Lower lobe of right lung (tissue), 2 donors: ENCODE data around the gene NOP14. TPM values are rescaled to one million over a fixed set of nuclear protein-coding genes. Genes with fewer than 3 reads are reported as not detected.
"Not testable (repeated sequence)": the region's sequence is repeated elsewhere in the genome, so short reads cannot be mapped to it uniquely, and the experiment has no call there.

Experiments
- ATAC-seq, 2 donors: fragments of 200-7000 bp; cut with Tn5 transposase; one replicate each; pipeline ENCODE4 v1.9.1; 2020 to 2022; ENCODE audit warnings: mild to moderate bottlenecking in 2 of 2, moderate library complexity in 2 of 2
- DNase-seq: peaks from one replicate; pipeline ENCODE4 v3.0.0-alpha.2; 2020
- H3K27ac ChIP-seq: fragments of 200-600 bp; one replicate; pipeline ENCODE4 v1.8.0; 2022
- H3K27me3 ChIP-seq: fragments of 200-600 bp; one replicate; pipeline ENCODE4 v1.8.0; 2022; ENCODE audit warnings: low read depth
- H3K36me3 ChIP-seq: fragments of 200-600 bp; one replicate; pipeline ENCODE4 v1.8.0; 2022; ENCODE audit warnings: mild to moderate bottlenecking
- H3K4me1 ChIP-seq: fragments of 200-600 bp; one replicate; pipeline ENCODE4 v1.8.0; 2022
- H3K4me3 ChIP-seq: fragments of 200-600 bp; one replicate; pipeline ENCODE4 v1.8.0; 2022; ENCODE audit warnings: mild to moderate bottlenecking
- H3K9me3 ChIP-seq: fragments of 200-600 bp; one replicate; pipeline ENCODE4 v1.8.0; 2022
- intact Hi-C: fragments of 100-400 bp; cut with DNase I; formaldehyde crosslinking; loops from one replicate; pipeline ENCODE4 v1.11.0; 2022
- total RNA-seq: library from RNA; stranded (reverse); fragmentation: NEBNext Ultra II Directional; extraction: Animal tissue kit (Norgen Biotek cat#: 25700); gene quantifications from one replicate; pipeline ENCODE4 v1.2.1, GENCODE V29; 2021
- TF ChIP-seq, protein P1 (sequence below): fragments of 200-600 bp; IDR thresholded peaks from one replicate; pipeline ENCODE4 v1.8.0; 2022; ENCODE audit warnings: antibody characterized with exemption, mild to moderate bottlenecking
- donor health status: DM: no; HTN: yes; CAD: no; lungs with severe emphysema.

NOP14 gene
- total RNA-seq, 1 donor from 2014 or later: 20.7 TPM

- ATAC-seq: no peak
- H3K9me3 ChIP-seq: no peaks in the 10 kb centered on the region
- TF ChIP-seq, protein P1, sequence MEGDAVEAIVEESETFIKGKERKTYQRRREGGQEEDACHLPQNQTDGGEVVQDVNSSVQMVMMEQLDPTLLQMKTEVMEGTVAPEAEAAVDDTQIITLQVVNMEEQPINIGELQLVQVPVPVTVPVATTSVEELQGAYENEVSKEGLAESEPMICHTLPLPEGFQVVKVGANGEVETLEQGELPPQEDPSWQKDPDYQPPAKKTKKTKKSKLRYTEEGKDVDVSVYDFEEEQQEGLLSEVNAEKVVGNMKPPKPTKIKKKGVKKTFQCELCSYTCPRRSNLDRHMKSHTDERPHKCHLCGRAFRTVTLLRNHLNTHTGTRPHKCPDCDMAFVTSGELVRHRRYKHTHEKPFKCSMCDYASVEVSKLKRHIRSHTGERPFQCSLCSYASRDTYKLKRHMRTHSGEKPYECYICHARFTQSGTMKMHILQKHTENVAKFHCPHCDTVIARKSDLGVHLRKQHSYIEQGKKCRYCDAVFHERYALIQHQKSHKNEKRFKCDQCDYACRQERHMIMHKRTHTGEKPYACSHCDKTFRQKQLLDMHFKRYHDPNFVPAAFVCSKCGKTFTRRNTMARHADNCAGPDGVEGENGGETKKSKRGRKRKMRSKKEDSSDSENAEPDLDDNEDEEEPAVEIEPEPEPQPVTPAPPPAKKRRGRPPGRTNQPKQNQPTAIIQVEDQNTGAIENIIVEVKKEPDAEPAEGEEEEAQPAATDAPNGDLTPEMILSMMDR: no peak
Measured at GRCh38 chr4:2991243-2991642, 28.0 kb upstream of the NOP14 start.

DNA sequence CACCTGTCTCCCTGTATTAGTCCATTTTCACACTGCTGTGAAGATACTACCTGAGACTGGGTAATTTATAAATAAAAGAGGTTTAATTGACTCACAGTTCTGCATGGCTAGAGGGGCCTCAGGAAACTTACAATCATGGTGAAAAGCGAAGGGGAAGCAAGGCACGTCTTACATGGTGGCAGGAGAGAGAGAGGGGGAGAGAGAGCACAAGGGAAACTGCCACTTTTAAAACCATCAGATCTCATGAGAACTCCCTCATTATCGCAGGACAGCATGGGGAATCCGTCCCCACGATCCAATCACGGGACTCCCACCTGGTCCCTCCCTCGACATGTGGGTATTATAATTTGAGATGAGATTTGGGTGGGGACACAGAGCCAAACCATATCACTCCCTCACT lies 20.5 kb upstream of the NOP14 start:
- H3K9me3 ChIP-seq, ATAC-seq, H3K27me3 ChIP-seq, H3K4me3 ChIP-seq, DNase-seq, H3K36me3 ChIP-seq, H3K27ac ChIP-seq, intact Hi-C loops, H3K4me1 ChIP-seq: not testable (repeated sequence)

More at GRCh38 chr4:2991243-2991642, 28.0 kb upstream of the NOP14 start:
- no peaks in the 10 kb centered on the region for H3K4me1 ChIP-seq
- no peak for DNase-seq
- H3K4me3 ChIP-seq: no peak overlapping the region
- no peaks in the 10 kb centered on the region for H3K27me3 ChIP-seq
- intact Hi-C loops: no loop called here
- no peaks in the 10 kb centered on the region for H3K36me3 ChIP-seq
- no peak overlapping the region for H3K27ac ChIP-seq

DNA sequence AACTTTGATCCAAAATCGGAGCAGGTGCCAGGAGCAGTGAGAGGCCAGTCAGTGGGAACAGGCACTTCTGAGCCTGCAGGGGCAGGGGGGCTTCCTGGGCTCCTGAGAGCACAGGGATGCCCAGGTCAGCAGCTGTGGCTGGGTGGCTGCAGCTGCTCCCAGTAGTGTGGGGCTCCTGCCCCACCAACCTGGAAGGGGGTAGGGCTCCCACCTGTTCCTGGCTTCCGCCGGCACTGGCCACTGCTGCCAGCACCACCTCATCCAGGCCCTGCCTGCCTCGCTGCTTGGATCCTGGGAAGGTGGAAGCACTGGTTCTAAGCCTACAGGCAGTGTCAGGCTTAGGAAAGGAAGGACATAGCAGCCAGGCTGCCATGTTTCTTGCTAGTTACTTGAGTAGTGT lies 18.8 kb upstream of the NOP14 start:
- ATAC-seq: no peak
- H3K4me1 ChIP-seq: no peaks in the 10 kb centered on the region
- intact Hi-C loops: no loop called here

GRCh38 chr4:2981256-2981819 lies 18.1 kb upstream of the NOP14 start:
- no peaks in the 10 kb centered on the region for H3K36me3 ChIP-seq
- no peak for DNase-seq
- no peak for ATAC-seq
- TF ChIP-seq, protein P1: no peak
- H3K4me1 ChIP-seq: no peaks in the 10 kb centered on the region
- intact Hi-C loops: no loop called here
- no peak overlapping the region for H3K4me3 ChIP-seq
- H3K9me3 ChIP-seq: no peaks in the 10 kb centered on the region
- H3K27ac ChIP-seq: no peak overlapping the region
- no peaks in the 10 kb centered on the region for H3K27me3 ChIP-seq

More for the DNA sequence above, 18.8 kb upstream of the NOP14 start:
- Histone ChIP-seq H3K27me3 (no peaks in the 10 kb centered on the region), H3K9me3 (no peaks in the 10 kb centered on the region), H3K36me3 (no peaks in the 10 kb centered on the region), H3K27ac (no peak overlapping the region), H3K4me3 (no peak overlapping the region)
- DNase-seq: no peak
- TF ChIP-seq, protein P1: no peak

- Histone ChIP-seq H3K27me3 (no peaks in the 10 kb centered on the region), H3K36me3 (no peaks in the 10 kb centered on the region), H3K4me3 (no peak overlapping the region), H3K4me1 (no peaks in the 10 kb centered on the region), H3K27ac (no peak overlapping the region), H3K9me3 (no peaks in the 10 kb centered on the region)
- DNase-seq: no peak
- intact Hi-C loops: no loop called here
- TF ChIP-seq, protein P1: no peak
- ATAC-seq: peak in 1 of 2 donors; percentile 32
Measured at GRCh38 chr4:2977211-2978088, 14.2 kb upstream of the NOP14 start.

GRCh38 chr4:2971275-2971674 lies 8.1 kb upstream of the NOP14 start:
- no peak overlapping the region for H3K4me3 ChIP-seq
- ATAC-seq (no peak), DNase-seq (no peak)
- TF ChIP-seq, protein P1: no peak
- no peaks in the 10 kb centered on the region for H3K9me3 ChIP-seq
- H3K36me3 ChIP-seq: no peaks in the 10 kb centered on the region
- H3K27me3 ChIP-seq: no peaks in the 10 kb centered on the region
- H3K27ac ChIP-seq: no peak overlapping the region
- intact Hi-C loops: no loop called here
- no peaks in the 10 kb centered on the region for H3K4me1 ChIP-seq
